ENCODE measurements around the gene OAS2. TPM values are rescaled to one million over a fixed set of nuclear protein-coding genes. Genes with fewer than 3 reads are reported as not detected.

Gene OAS2
- total and polyA plus RNA-seq, 10 donors, result 21.0 to 71.4 (median 43.3) TPM

GRCh38 chr12:112944024-112944690, 34.2 kb upstream of the OAS2 start:
- WGBS, 5 donors, result 93 to 98% (median 96%) methylated on average over 15 of the region's 15 CpGs
- intact Hi-C loops (cut with DNase I; ENCODE audit: low total_unique reads), result no loop called here
- H3K36me3 ChIP-seq, result peaks cover 0 to 82% (median 35%) of the 10 kb centered on the region in 6 donors

GRCh38 chr12:112945515-112945914, 32.8 kb upstream of the OAS2 start:
- intact Hi-C loops (cut with DNase I; ENCODE audit: low total_unique reads), result no loop called here
- Histone ChIP-seq H3K27ac (no peak overlapping the region), H3K27me3 (replicated peaks in 1 of 7) (no peaks in the 10 kb centered on the region), H3K36me3 (peaks cover 0 to 95% (median 44%) of the 10 kb centered on the region in 6 donors), H3K9me3 (peaks cover 0 to 4% (median 0%) of the 10 kb centered on the region in 8 donors), H3K4me1 (peaks cover 0 to 11% (median 3%) of the 10 kb centered on the region in 6 donors), H3K4me3 (no peak overlapping the region)
- TF ChIP-seq POLR2AphosphoS5 (IDR thresholded peaks at IDR 0.05), result no peak
- TF ChIP-seq POLR2A (IDR thresholded peaks at IDR 0.05), result no peak
- TF ChIP-seq, protein P1, sequence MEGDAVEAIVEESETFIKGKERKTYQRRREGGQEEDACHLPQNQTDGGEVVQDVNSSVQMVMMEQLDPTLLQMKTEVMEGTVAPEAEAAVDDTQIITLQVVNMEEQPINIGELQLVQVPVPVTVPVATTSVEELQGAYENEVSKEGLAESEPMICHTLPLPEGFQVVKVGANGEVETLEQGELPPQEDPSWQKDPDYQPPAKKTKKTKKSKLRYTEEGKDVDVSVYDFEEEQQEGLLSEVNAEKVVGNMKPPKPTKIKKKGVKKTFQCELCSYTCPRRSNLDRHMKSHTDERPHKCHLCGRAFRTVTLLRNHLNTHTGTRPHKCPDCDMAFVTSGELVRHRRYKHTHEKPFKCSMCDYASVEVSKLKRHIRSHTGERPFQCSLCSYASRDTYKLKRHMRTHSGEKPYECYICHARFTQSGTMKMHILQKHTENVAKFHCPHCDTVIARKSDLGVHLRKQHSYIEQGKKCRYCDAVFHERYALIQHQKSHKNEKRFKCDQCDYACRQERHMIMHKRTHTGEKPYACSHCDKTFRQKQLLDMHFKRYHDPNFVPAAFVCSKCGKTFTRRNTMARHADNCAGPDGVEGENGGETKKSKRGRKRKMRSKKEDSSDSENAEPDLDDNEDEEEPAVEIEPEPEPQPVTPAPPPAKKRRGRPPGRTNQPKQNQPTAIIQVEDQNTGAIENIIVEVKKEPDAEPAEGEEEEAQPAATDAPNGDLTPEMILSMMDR (IDR thresholded peaks at IDR 0.05 in 8 of 11, conservative IDR thresholded peaks at IDR 0.05 in 3 of 11), result no peak
- no peak for DNase-seq
- WGBS, 5 donors, result 88 to 98% (median 93%) methylated on average over 4 of the region's 4 CpGs

More at GRCh38 chr12:112944024-112944690, 34.2 kb upstream of the OAS2 start:
- peaks cover 8 to 24% (median 16%) of the 10 kb centered on the region in 6 donors for H3K4me1 ChIP-seq
- no peak overlapping the region for H3K4me3 ChIP-seq
- TF ChIP-seq POLR2A (IDR thresholded peaks at IDR 0.05) (no peak), POLR2AphosphoS5 (IDR thresholded peaks at IDR 0.05) (no peak)
- TF ChIP-seq, protein P1 (IDR thresholded peaks at IDR 0.05 in 8 of 11, conservative IDR thresholded peaks at IDR 0.05 in 3 of 11), result no peak
- H3K9me3 ChIP-seq, result peaks cover 0 to 4% (median 0%) of the 10 kb centered on the region in 8 donors
- no peak for DNase-seq
- H3K27me3 ChIP-seq (replicated peaks in 1 of 7), result no peaks in the 10 kb centered on the region
- H3K27ac ChIP-seq, result no peak overlapping the region

DNA sequence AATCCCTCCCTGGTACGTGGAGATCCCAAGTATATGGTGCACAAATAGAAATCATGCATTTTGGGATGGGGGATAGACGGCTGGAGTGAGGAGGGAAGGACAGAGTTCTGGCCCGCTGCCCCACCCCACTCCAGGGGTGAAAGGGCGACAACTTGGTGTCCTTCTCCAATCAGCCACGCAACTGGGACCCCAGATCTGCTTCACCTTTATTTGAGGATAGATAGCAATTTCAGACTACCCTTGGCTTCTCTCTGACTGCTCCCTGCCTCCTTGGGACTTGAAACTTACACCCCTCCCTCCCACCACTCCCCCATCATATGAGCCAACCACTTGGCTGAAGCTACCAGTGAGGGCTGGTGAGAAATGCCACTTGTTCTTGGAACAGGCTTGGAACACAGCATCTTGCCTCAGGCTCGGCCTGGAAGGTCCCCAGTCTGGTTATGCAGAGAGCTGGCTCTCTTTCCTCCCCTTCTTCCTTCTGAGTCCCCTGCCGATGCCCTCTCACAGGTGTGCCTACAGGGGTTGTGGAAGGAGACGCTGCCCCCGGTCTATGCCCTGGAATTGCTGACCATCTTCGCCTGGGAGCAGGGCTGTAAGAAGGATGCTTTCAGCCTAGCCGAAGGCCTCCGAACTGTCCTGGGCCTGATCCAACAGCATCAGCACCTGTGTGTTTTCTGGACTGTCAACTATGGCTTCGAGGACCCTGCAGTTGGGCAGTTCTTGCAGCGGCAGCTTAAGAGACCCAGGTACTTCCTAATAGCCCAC, 31.9 kb upstream of the OAS2 start:
- H3K4me1 ChIP-seq, result peaks cover 0 to 2% (median 0%) of the 10 kb centered on the region in 6 donors
- no peak for DNase-seq
- H3K9me3 ChIP-seq, result peaks cover 0 to 8% (median 0%) of the 10 kb centered on the region in 8 donors
- H3K27ac ChIP-seq, result no peak overlapping the region
- H3K36me3 ChIP-seq, result peaks cover 0 to 100% (median 53%) of the 10 kb centered on the region in 6 donors
- H3K27me3 ChIP-seq (replicated peaks in 1 of 7), result no peaks in the 10 kb centered on the region
- 92 to 96% (median 95%) methylated on average over 14 of the region's 14 CpGs for whole genome bisulfite sequencing, 5 donors
- H3K4me3 ChIP-seq, result no peak overlapping the region
- TF ChIP-seq POLR2AphosphoS5 (IDR thresholded peaks at IDR 0.05), result no peak
- TF ChIP-seq POLR2A (IDR thresholded peaks at IDR 0.05), result no peak
- TF ChIP-seq, protein P1 (IDR thresholded peaks at IDR 0.05 in 8 of 11, conservative IDR thresholded peaks at IDR 0.05 in 3 of 11), result no peak
- intact Hi-C loops (cut with DNase I; ENCODE audit: low total_unique reads), result no loop called here

GRCh38 chr12:112947314-112947713, 31.0 kb upstream of the OAS2 start:
- no peak for DNase-seq
- Histone ChIP-seq H3K27ac (no peak overlapping the region), H3K9me3 (peaks cover 0 to 17% (median 8%) of the 10 kb centered on the region in 8 donors), H3K4me1 (no peaks in the 10 kb centered on the region), H3K36me3 (peaks cover 0 to 100% (median 59%) of the 10 kb centered on the region in 6 donors), H3K27me3 (replicated peaks in 1 of 7) (no peaks in the 10 kb centered on the region), H3K4me3 (no peak overlapping the region)
- WGBS, 5 donors, result 0 to 54% (median 44%) methylated on average over 1 of the region's 1 CpG
- TF ChIP-seq POLR2A (IDR thresholded peaks at IDR 0.05), result no peak
- TF ChIP-seq POLR2AphosphoS5 (IDR thresholded peaks at IDR 0.05), result no peak
- TF ChIP-seq, protein P1 (IDR thresholded peaks at IDR 0.05 in 8 of 11, conservative IDR thresholded peaks at IDR 0.05 in 3 of 11), result no peak
- intact Hi-C loops (cut with DNase I; ENCODE audit: low total_unique reads), result no loop called here
